GM18873 (cell line): ENCODE measurements around the gene BRSK2.
"Not testable (repeated sequence)": the region's sequence is repeated elsewhere in the genome, so short reads cannot be mapped to it uniquely, and the experiment has no call there.

Experiments used
- ATAC-seq: cut with Tn5 transposase; IDR thresholded peaks from one replicate; pipeline ENCODE4 v1.9.1; 2021; ENCODE audit warnings: mild to moderate bottlenecking, moderate library complexity, moderate number of reproducible peaks; ENCODE audit not compliant: unreplicated experiment, low FRiP score

The BRSK2 gene

DNA sequence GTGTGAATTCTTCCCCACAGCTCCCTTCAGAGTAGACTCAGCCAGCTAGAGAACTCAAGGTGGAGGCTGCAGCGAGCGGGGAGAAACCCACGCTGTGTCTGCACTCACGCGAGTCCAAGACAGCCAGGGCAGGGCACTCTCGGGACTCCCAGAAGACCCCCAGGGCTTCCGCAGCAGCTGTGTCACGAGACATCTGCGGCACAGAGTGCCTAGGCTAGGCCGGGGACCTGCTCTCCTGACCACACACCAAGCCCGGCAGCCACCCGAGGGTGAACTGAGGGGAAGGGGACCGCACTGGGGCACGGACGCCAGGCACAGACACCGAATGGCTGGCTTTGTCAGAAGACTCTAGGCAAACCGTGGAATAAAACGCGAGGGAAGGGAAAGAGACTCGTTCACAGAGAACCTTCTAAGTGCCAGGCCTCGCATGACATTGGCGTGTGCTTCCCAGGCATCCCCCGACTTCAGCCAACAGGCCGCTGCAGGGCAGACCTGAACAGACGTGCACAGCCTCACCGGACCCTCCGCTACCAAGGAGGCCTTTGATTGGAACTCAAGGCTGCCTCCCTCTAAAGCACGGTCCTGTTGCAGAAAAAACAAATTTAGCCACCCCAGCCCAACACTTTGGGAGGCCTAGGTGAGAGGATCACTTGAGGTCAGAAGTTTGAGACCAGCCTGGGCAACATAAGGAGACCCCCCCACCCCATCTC lies 115.0 kb downstream of the BRSK2 start:
- no peak for ATAC-seq

DNA sequence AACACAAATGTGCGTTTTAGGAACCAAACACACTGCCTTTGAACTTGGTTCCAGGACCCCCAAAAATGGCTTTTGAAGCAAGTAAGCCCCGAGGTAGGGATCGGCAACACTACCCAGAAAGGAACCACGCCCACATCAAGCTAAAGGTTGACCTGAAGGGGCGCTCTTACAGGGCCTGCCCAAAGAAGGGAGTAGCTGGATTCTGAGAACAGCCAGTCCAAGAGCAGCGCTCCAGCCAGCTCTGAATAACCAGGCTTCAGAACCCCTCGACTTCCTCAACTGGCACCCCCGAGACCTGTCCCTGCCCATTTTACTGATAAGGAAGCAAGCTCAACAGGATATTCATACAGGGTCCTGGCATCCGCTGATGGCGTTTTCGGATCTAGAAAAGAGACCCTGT lies 115.7 kb downstream of the BRSK2 start:
- no peak for ATAC-seq

DNA sequence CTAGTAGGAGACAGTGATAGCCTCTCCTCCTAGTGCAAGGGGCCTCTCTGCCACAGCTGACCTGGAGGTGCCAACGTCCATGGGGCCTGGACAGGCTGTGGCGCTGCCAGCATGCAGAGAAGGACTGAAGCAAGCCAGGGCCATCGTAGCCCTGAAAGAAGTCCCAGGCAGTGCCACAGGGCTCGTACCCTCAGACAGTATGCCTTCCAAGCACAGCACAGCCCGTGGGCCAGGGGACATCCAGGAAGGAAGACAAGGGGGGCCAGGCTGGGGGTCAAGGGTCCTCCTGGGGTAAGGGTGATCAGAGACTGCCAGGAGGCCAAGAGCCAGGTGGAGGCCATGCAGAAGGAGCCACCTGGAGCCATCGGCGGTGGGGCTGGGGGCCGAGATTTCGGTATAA lies 117.2 kb downstream of the BRSK2 start:
- no peak for ATAC-seq

DNA sequence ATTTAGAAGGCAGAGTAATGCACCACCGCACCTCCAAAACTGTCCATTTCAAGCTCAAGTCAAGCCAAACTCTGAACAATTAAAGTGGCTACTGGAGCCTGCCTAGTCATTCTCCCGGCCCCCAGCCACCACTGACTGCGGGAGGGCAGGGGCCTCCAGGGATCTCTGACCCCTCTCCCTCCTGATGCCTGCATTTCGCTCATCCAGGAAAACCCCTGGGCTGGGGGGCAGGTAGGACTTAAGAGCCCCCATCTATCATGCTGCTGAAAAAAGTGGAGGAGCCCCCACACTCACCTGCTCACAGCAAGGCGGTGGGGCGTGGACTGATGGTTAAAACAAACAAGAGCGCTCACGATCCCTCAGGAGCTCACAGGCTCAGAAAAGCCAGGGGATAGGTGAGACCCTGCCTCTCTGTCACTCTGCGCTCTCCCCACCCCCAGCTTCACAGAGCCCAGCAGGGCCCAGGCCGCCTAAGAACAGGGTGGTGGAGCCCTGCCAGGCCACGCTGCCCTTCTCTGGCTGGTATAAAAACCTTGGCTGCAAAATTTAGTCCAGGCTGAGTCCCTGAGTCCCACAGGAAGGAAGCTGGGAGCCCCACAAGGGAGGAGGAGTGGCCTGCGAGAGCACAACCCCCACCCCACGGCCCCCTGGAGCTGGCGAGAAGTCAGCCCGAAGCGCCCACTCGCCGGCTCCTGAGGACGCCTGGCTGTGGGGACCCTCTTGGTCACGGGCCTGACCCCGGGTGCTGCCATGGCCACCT lies 117.8 kb downstream of the BRSK2 start:
- no peak for ATAC-seq

DNA sequence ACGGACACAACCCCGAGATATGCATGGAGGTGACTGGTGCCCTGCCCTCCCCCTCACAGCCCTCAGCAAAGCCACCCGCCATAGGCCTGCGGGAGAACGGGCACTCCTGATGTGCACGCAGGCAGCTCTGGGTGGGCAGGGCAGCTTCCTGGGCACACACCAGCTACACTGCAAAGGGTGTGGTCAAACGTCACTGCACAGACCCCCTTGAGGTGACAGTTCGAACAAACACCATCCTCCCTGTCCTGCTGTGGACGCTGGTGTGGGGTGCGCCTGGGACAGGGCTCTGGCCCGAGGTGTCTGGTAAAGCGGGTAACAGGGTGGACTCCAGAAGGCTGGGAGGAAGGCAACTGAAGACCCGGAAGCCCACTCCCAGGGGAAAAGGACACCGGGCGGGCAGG lies 118.8 kb downstream of the BRSK2 start:
- no peak for ATAC-seq

DNA sequence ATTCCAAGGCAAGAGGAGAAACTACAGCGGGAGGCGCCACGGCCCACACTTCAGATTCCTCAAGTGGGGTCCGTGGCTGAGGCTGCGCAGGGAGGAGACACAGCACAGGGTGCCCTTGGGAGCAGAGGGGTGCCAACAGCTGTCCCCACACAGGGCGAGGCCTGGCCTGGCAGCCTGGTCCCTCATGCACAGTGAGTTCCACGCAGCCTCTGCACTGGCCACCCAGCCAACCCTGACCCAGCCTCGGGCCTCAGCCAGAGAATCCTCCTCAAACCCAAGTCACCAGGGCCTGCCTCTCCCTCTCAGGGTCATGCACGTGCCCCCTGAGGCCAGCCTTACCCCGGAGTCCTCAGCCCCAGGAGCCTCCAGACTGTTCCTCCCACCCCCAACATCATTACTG lies 119.3 kb downstream of the BRSK2 start:
- no peak for ATAC-seq

DNA sequence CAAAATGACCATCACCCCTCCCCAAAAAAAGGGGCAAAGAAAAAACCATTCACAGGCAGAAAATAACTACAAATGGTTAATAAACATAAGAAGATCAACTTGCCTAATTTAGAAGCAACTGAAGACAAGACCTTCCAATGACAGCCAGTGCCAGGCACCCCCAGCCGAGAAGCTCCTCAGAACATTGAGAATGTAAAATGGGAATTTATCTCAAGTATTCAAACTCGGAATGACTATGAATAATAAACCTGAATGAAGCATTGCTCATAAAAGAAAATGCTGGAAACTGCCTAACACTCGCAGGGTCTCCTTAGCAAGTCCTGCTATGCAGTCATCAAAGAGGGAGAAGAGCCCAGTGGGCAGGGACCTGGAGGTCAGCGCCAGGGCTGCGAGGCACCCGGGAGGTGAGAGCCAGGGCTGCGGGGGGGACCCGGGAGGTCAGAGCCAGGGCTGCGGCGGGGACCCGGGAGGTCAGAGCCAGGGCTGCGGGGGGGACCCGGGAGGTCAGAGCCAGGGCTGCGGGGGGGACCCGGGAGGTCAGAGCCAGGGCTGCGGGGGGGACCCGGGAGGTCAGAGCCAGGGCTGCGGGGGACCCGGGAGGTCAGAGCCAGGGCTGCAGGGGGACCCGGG lies 120.0 kb downstream of the BRSK2 start:
- no peak for ATAC-seq

DNA sequence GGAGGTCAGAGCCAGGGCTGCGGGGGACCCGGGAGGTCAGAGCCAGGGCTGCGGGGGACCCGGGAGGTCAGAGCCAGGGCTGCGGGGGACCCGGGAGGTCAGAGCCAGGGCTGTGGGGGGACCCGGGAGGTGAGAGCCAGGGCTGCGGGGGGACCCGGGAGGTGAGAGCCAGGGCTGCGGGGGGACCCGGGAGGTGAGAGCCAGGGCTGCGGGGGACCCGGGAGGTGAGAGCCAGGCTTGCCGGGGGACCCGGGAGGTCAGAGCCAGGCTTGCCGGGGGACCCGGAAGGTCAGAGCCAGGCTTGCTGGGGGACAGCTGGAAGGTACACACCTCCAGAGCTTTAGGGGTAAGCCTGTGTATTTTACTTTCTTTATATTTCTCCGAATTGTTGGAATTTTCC lies 120.6 kb downstream of the BRSK2 start:
- ATAC-seq, result not testable (repeated sequence)

DNA sequence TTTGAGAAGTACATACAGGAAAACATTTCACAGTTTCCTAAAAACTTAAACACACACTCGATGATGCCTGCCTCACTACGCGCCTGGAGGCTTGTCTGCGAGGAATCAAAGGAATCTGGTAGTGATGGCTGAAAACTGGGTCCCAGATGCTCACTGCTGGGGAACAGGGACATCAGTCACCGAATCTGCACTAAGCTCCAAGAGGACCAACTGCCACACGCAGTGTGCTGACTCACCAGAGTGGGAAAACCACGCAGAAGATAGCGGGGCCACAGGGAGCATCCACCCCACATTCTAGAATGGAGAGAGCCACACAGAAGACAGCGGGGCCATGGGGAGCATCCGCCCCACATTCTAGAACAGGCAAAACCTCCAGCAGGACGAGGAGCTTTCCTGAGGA lies 121.2 kb downstream of the BRSK2 start:
- no peak for ATAC-seq

DNA sequence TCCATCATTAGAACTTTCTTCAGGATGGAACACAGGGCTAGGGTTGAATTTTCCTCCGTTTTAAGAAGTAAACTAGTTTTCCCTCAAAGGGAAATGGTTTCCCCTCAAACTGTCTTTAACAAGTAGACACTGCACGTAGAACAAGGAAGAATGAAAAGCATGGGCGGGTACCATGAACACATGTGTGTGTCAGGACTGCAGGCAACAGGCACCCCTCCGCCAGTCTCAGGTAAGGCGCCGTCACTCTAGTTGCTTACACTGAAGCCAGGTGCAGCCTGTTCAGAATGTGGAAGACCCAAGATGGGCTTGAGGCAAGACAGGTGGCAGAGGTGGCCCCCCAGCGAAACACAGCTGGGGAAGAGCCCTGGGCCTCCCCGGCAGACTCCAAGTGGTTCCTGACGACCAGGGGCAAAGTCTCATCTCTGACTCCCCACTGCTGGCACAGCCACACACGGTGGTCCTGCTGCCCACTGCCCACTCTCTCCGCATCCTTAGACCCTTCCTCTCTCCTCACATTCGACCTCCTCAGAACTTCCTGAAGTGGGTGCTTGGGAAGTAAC lies 122.3 kb downstream of the BRSK2 start:
- no peak for ATAC-seq
